SK-N-MC (cell line): Measurements from ENCODE around the gene ANKRD40CL.
A peak's percentile ranks its signal among the peaks of the same experiment; 100 is the strongest.

Experiments
- DNase-seq: peaks from one replicate; pipeline ENCODE4 v3.0.0-alpha.2; 2011; ENCODE audit warnings: low read depth, low spot score
- H3K27ac ChIP-seq: fragments of 200-600 bp; sonication (generic); 2 replicates; pipeline ENCODE4 v1.5.1; 2016; ENCODE audit warnings: mixed run types
- H3K36me3 ChIP-seq: fragments of 200-600 bp; sonication (generic); 2 replicates; pipeline ENCODE4 v1.6.1; 2017; ENCODE audit warnings: antibody characterized with exemption, low read length, mixed read lengths; ENCODE audit not compliant: insufficient read depth
- H3K4me3 ChIP-seq: fragments of 200-600 bp; sonication (generic); 2 replicates; pipeline ENCODE4 v1.5.1; 2016
- H3K9ac ChIP-seq: fragments of 200-600 bp; sonication (generic); 2 replicates; pipeline ENCODE4 v1.8.0; 2017; ENCODE audit warnings: mixed run types, mixed read lengths; ENCODE audit not compliant: insufficient read length
- H3K9me3 ChIP-seq: fragments of 200-600 bp; sonication (generic); 2 replicates; pipeline ENCODE4 v1.6.1; 2017; ENCODE audit warnings: low read depth, mild to moderate bottlenecking, antibody characterized with exemption, low read length, moderate library complexity, mixed read lengths
- EZH2 ChIP-seq: fragments of 200-600 bp; sonication (generic); IDR thresholded peaks from one replicate; pipeline ENCODE4 v1.6.1; 2017; ENCODE audit warnings: antibody characterized with exemption
- FOXP2 ChIP-seq: optimal IDR thresholded peaks from 2 replicates; pipeline ENCODE3; 2011; ENCODE audit warnings: mild to moderate bottlenecking, moderate library complexity; ENCODE audit not compliant: insufficient read depth; ENCODE audit errors: extremely low read length, control extremely low read depth
- POLR2AphosphoS5 ChIP-seq: IDR thresholded peaks from 2 replicates; pipeline ENCODE4 v1.6.1; 2012; ENCODE audit warnings: mild to moderate bottlenecking, low read depth, low read length, borderline replicate concordance

The ANKRD40CL gene

GRCh38 chr17:50781167-50781566 lies 13.8 kb upstream of the ANKRD40CL start:
- no peaks in the 10 kb centered on the region for H3K36me3 ChIP-seq
- no peak for DNase-seq
- H3K9me3 ChIP-seq = no peaks in the 10 kb centered on the region
- no peak overlapping the region for H3K9ac ChIP-seq
- H3K27ac ChIP-seq = no peak overlapping the region
- no peak for TF ChIP-seq EZH2
- TF ChIP-seq FOXP2 = no peak
- no peak for TF ChIP-seq POLR2AphosphoS5
- H3K4me3 ChIP-seq = no peak overlapping the region

GRCh38 chr17:50779747-50780353 lies 12.5 kb upstream of the ANKRD40CL start:
- DNase-seq = no peak
- no peaks in the 10 kb centered on the region for H3K9me3 ChIP-seq
- no peak overlapping the region for H3K9ac ChIP-seq

GRCh38 chr17:50778988-50779387 lies 11.7 kb upstream of the ANKRD40CL start:
- TF ChIP-seq POLR2AphosphoS5 (no peak), FOXP2 (no peak), EZH2 (no peak)
- DNase-seq = no peak
- Histone ChIP-seq H3K9me3 (no peaks in the 10 kb centered on the region), H3K27ac (no peak overlapping the region), H3K9ac (no peak overlapping the region), H3K36me3 (no peaks in the 10 kb centered on the region), H3K4me3 (no peak overlapping the region)

More at GRCh38 chr17:50779747-50780353, 12.5 kb upstream of the ANKRD40CL start:
- Histone ChIP-seq H3K36me3 (no peaks in the 10 kb centered on the region), H3K4me3 (no peak overlapping the region), H3K27ac (no peak overlapping the region)
- no peak for TF ChIP-seq POLR2AphosphoS5

GRCh38 chr17:50778471-50778870 lies 11.2 kb upstream of the ANKRD40CL start:
- TF ChIP-seq FOXP2 = no peak
- no peak for TF ChIP-seq EZH2
- no peak for TF ChIP-seq POLR2AphosphoS5
- no peaks in the 10 kb centered on the region for H3K36me3 ChIP-seq
- DNase-seq = no peak
- H3K27ac ChIP-seq = no peak overlapping the region
- H3K9me3 ChIP-seq = no peaks in the 10 kb centered on the region
- H3K9ac ChIP-seq = no peak overlapping the region
- H3K4me3 ChIP-seq = no peak overlapping the region

GRCh38 chr17:50775926-50776325 lies 8.6 kb upstream of the ANKRD40CL start:
- Histone ChIP-seq H3K36me3 (no peaks in the 10 kb centered on the region), H3K4me3 (no peak overlapping the region), H3K9ac (no peak overlapping the region), H3K9me3 (no peaks in the 10 kb centered on the region), H3K27ac (no peak overlapping the region)
- no peak for DNase-seq
- TF ChIP-seq EZH2 (no peak), POLR2AphosphoS5 (no peak), FOXP2 (no peak)

- no peak overlapping the region for H3K4me3 ChIP-seq
- TF ChIP-seq EZH2 = no peak
- TF ChIP-seq FOXP2 = no peak
- no peak for TF ChIP-seq POLR2AphosphoS5
- H3K9me3 ChIP-seq = no peaks in the 10 kb centered on the region
- H3K9ac ChIP-seq = no peak overlapping the region
- H3K36me3 ChIP-seq = no peaks in the 10 kb centered on the region
- DNase-seq = no peak
- no peak overlapping the region for H3K27ac ChIP-seq
Measured at GRCh38 chr17:50774225-50774803, 7.0 kb upstream of the ANKRD40CL start.

- TF ChIP-seq FOXP2 = no peak
Measured at GRCh38 chr17:50771991-50772785, 4.9 kb upstream of the ANKRD40CL start.

GRCh38 chr17:50770346-50770745 lies 3.0 kb upstream of the ANKRD40CL start:
- no peaks in the 10 kb centered on the region for H3K36me3 ChIP-seq
- no peak for DNase-seq
- no peak overlapping the region for H3K4me3 ChIP-seq
- TF ChIP-seq FOXP2 (no peak), POLR2AphosphoS5 (no peak), EZH2 (no peak)
- no peak overlapping the region for H3K27ac ChIP-seq
- H3K9me3 ChIP-seq = no peaks in the 10 kb centered on the region
- no peak overlapping the region for H3K9ac ChIP-seq

More at GRCh38 chr17:50771991-50772785, 4.9 kb upstream of the ANKRD40CL start:
- Histone ChIP-seq H3K9ac (no peak overlapping the region), H3K36me3 (no peaks in the 10 kb centered on the region), H3K9me3 (no peaks in the 10 kb centered on the region), H3K27ac (no peak overlapping the region), H3K4me3 (peak overlapping the region; percentile 54; the same call in 1 of the 2 replicates)
- peak; percentile 44 for DNase-seq
